DMS153 treated with DMSO at 0.1 percent for 48 hours (cell line): ENCODE data around the gene CYP26B1.

Experiments used
- DNase-seq: peaks from one replicate; lab custom pipeline; 2025; ENCODE audit not compliant: unreplicated experiment; lab: John Stamatoyannopoulos, UW

Gene CYP26B1

GRCh38 chr2:72085513-72085912 lies 62.1 kb downstream of the CYP26B1 start:
- DNase-seq = no peak

GRCh38 chr2:72085036-72085435 lies 62.6 kb downstream of the CYP26B1 start:
- DNase-seq = no peak

GRCh38 chr2:72084584-72084976 lies 63.1 kb downstream of the CYP26B1 start:
- DNase-seq = no peak

GRCh38 chr2:72083751-72084583 lies 63.7 kb downstream of the CYP26B1 start:
- DNase-seq = no peak

- no peak for DNase-seq
Measured at GRCh38 chr2:72082887-72083286, 64.8 kb downstream of the CYP26B1 start.

- DNase-seq = no peak
Measured at GRCh38 chr2:72082021-72082601, 65.6 kb downstream of the CYP26B1 start.

GRCh38 chr2:72081451-72081850 lies 66.2 kb downstream of the CYP26B1 start:
- no peak for DNase-seq

GRCh38 chr2:72080286-72081145 lies 67.1 kb downstream of the CYP26B1 start:
- DNase-seq = no peak
